ENCODE data around the gene PC. TPM values are rescaled to one million over a fixed set of nuclear protein-coding genes. Genes with fewer than 3 reads are reported as not detected.
A peak's percentile ranks its signal among the peaks of the same experiment; 100 is the strongest.

PC gene
- total and polyA plus RNA-seq, 11 donors = 2.6 to 22.4 (median 13.1) TPM

- Histone ChIP-seq H3K9me3 (no peaks in the 10 kb centered on the region), H3K27ac (no peak overlapping the region), H3K36me3 (no peaks in the 10 kb centered on the region), H3K4me3 (no peak overlapping the region), H3K4me1 (peaks cover 0 to 18% (median 2%) of the 10 kb centered on the region in 12 donors), H3K27me3 (no peaks in the 10 kb centered on the region)
- ATAC-seq (peak in 2 of 4 donors; percentile 6), DNase-seq (peak in 1 of 5 donors; percentile 45)
- TF ChIP-seq CTCF (IDR thresholded peaks at IDR 0.05) (no peak), POLR2A (IDR thresholded peaks at IDR 0.05) (no peak)
- intact Hi-C loops (cut with DNase I) = no loop called here
- WGBS, 4 donors = 77 to 86% (median 80%) methylated on average over 5 to 6 of the region's 6 CpGs
Measured at GRCh38 chr11:66987158-66987620, 29.0 kb upstream of the PC start.

GRCh38 chr11:66986178-66986545 is 28.0 kb upstream of the PC start:
- Histone ChIP-seq H3K27ac (peak overlapping the region in 1 of 12 donors; percentile 31), H3K4me3 (no peak overlapping the region), H3K4me1 (peaks cover 0 to 28% (median 12%) of the 10 kb centered on the region in 12 donors), H3K36me3 (no peaks in the 10 kb centered on the region), H3K27me3 (no peaks in the 10 kb centered on the region), H3K9me3 (no peaks in the 10 kb centered on the region)
- ATAC-seq (peak in 2 of 4 donors; percentile 3 to 17), DNase-seq (no peak)
- TF ChIP-seq CTCF (IDR thresholded peaks at IDR 0.05) (no peak), POLR2A (IDR thresholded peaks at IDR 0.05) (no peak)
- intact Hi-C loops (cut with DNase I) = no loop called here
- 84 to 90% (median 89%) methylated on average over 7 of the region's 7 CpGs for WGBS, 4 donors

- Histone ChIP-seq H3K4me1 (peaks cover 0 to 30% (median 12%) of the 10 kb centered on the region in 12 donors), H3K4me3 (no peak overlapping the region), H3K36me3 (no peaks in the 10 kb centered on the region), H3K27ac (peak overlapping the region in 1 of 12 donors; percentile 31), H3K27me3 (no peaks in the 10 kb centered on the region), H3K9me3 (no peaks in the 10 kb centered on the region)
- peak in 4 of 5 donors; percentile 52 to 86 (median 82) for DNase-seq
- ATAC-seq = peak; percentile 86 to 94 (median 92)
- intact Hi-C loops (cut with DNase I) = no loop called here
- 65 to 80% (median 70%) methylated on average over 8 of the region's 8 CpGs for WGBS, 4 donors
- TF ChIP-seq CTCF (IDR thresholded peaks at IDR 0.05) (no peak), POLR2A (IDR thresholded peaks at IDR 0.05) (no peak)
Measured at GRCh38 chr11:66985508-66986177, 27.5 kb upstream of the PC start.

GRCh38 chr11:66983275-66983924 is 25.2 kb upstream of the PC start:
- peaks cover 0 to 30% (median 12%) of the 10 kb centered on the region in 12 donors for H3K4me1 ChIP-seq
- peaks cover 0 to 13% (median 8%) of the 10 kb centered on the region in 12 donors for H3K9me3 ChIP-seq
- TF ChIP-seq POLR2A (IDR thresholded peaks at IDR 0.05) = no peak
- no peak for TF ChIP-seq CTCF (IDR thresholded peaks at IDR 0.05)
- 83 to 98% (median 94%) methylated on average over 3 to 5 of the region's 5 CpGs for WGBS, 4 donors
- H3K4me3 ChIP-seq = no peak overlapping the region
- no peaks in the 10 kb centered on the region for H3K27me3 ChIP-seq
- no peaks in the 10 kb centered on the region for H3K36me3 ChIP-seq
- H3K27ac ChIP-seq = no peak overlapping the region
- ATAC-seq (no peak), DNase-seq (no peak)
- intact Hi-C loops (cut with DNase I) = no loop called here

Data from heart left ventricle (tissue), 16 donors.